GM18907 (cell line): Measurements from ENCODE around the gene KCNQ5.
A peak's percentile ranks its signal among the peaks of the same experiment; 100 is the strongest.

Experiments
- ATAC-seq: cut with Tn5 transposase; IDR thresholded peaks from one replicate; pipeline ENCODE4 v1.9.1; 2021; ENCODE audit warnings: mild to moderate bottlenecking, moderate library complexity; ENCODE audit not compliant: unreplicated experiment

Gene KCNQ5

GRCh38 chr6:72792692-72793091, 170.8 kb downstream of the KCNQ5 start:
- no peak for ATAC-seq

- no peak for ATAC-seq
These were observed 172.0 kb downstream of the KCNQ5 start for GRCh38 chr6:72793641-72794395.

- ATAC-seq: no peak
These were observed 176.3 kb downstream of the KCNQ5 start for GRCh38 chr6:72798196-72798595.

DNA sequence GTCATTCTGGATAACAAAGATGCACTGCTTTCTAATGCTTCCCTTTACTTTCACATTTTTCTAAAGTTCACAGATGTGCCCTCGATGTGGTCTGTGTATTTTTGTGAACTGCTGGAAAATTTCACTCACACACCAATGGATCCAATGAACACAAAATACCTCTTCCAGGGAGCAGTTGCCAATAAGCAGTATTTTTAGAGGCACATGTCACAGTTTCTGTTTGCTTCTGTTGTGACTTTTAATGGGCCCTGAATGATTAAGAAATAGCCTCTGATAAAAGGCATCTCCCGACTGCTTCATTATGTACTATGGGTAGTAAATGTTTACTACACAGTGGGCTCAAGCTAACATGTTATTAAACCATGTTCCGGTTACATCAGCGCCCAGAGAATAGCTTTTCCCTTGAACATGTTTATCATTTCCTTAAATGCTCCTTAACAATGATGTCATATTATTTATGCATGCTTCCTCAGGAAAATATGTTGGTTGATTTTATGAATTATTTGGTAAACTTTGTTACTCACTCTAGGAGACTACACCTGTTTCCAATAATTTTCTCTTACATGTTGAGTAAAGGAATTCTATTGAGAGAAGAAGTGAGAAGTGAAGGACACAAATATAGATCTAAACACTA, 188.0 kb downstream of the KCNQ5 start:
- no peak for ATAC-seq

DNA sequence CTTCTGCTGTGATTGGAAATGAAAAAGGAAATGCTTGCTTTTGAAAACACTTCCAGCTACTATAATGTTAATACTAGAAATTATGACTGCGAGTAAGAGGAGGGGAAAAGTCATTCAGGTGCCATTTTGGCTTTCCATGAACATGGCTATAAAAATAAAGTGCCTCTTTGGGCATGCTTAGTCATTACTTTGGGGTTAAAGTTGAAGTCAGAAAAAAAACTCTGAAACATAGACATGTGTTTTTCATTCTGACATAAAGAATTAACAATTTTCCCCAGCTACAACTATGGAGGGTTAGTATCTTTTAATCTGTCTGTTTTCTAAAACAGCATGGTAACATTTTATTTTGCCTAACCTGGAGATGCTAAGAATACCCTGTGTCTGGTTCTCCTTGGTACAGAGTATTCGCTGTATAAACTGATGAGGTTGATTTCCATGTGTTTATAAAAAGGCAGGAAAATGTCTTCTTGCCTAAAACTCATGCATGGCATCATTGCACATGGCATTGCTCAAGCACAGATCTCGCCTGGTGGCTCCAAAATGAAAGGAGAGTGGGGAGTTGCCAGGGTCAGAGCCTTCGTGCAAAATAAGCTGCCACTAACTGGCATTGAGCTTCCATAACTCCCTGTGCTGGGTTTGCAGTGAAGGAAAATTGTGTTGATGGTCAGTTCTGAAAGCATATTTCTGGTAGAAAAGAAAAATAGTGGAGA, 188.9 kb downstream of the KCNQ5 start:
- ATAC-seq: no peak

- ATAC-seq: no peak
These were observed 190.1 kb downstream of the KCNQ5 start for GRCh38 chr6:72811971-72812421.

DNA sequence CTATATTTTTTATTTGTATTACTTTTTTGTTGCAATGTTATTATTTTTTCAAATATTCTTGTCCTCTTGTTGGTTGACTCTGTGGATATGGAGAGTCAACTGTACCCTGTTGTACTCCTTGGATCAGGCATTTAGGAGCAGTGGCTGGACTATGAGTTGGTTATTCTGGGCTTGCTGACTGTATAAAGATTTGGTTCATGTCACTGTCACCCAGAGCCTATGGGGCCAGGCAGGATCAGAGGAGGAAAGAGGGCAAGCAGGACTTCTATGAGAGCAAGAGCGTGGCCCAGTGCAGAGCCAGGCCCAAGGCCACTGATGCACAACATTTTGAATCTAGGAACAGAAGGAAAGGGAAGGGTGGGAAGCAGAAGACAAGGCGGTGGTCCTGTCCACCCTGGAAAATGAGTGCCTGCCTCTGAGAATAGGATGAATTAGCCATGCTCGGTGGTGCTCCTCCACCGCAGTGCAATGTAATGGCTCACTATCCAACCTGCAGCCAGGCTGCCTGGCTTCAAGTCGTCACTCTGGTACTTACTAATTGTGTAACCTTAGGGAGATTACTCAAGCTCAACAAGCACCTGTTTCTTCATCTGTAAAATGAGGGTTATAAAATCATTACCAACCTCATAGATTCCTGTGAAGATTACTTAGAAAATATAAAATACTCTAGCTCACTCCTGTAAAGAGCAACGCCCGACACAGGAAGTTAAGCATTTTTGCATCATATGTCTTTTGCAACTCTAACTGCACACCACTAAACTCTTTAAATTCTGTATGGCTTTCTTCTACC, 192.1 kb downstream of the KCNQ5 start:
- ATAC-seq: no peak

DNA sequence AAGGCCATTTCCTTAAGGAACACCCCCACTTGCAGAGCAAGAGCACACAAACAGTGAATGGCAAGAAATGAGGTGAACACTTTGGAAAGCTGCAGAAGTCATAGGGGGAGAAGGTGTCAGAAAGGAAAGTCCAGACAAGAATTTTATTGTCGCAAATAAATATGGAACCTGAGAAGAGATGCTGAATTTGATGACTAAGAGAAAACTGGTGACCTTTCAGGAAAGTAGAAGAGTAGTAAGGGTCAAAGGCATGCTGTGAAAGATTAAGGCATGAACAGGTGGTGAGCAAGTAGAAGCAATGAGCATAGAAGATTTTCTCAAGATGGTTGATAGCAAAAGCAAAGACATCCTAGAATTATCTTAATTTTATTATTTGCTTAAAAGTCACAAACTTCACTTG, 194.2 kb downstream of the KCNQ5 start:
- no peak for ATAC-seq

DNA sequence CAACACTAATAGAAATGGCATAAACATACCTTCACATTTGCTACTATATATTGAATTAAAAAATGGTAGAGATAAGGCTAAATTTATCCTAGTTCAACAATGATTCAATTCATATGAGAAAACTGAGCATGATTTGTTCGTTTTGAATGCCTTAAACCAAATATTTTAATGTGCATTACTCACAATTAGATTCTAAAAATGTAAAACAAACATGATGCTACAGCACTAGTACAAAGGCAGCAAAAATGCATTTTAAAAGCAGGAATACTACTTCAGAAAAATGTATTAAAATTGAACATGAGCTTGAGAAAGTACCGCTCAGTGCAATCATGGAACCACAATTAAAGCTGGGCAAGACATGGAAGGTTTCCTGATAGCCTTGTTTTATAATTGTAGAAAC, 195.3 kb downstream of the KCNQ5 start:
- ATAC-seq: no peak

GRCh38 chr6:72819609-72820008, 197.7 kb downstream of the KCNQ5 start:
- ATAC-seq: no peak

DNA sequence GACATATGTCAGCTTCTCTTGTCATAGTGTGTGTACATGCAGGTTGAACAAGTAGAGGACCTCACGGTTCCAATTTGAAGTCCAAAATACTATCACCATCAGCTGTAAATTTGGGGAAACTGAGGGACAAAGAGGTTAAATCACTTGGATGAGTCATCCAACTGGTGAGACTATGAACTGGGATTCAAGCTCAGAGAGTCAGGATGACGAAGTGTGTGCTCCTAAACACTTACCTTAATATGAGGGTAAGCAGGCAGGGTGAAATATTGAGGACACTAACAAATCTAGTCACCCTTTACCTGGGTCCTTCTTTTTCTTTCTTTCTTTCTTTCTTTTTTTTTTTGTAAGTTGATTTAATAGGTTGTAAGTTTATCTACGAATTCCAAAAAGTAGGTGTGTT, 198.3 kb downstream of the KCNQ5 start:
- ATAC-seq: no peak

DNA sequence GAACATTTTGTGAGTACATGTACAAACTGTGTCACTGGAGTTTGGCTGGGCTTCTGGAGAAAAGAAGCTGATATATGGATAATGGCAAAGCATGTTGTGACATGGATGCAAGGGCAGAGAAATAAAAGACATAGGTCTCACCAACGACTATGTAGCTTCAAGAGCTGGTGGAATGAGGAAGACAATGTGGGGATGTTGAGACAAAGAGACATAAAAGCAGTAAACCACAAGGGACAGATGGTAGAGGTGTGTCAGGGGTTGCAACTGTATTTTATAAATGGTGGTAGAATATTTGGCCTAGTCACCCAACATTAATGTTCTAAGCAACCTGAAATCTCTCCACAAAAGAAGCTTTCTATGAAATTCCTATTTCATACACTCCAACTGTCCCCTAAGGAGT, 199.0 kb downstream of the KCNQ5 start:
- no peak for ATAC-seq

GRCh38 chr6:72822023-72822422, 200.2 kb downstream of the KCNQ5 start:
- no peak for ATAC-seq

- no peak for ATAC-seq
These were observed 200.8 kb downstream of the KCNQ5 start for GRCh38 chr6:72822691-72823090.

DNA sequence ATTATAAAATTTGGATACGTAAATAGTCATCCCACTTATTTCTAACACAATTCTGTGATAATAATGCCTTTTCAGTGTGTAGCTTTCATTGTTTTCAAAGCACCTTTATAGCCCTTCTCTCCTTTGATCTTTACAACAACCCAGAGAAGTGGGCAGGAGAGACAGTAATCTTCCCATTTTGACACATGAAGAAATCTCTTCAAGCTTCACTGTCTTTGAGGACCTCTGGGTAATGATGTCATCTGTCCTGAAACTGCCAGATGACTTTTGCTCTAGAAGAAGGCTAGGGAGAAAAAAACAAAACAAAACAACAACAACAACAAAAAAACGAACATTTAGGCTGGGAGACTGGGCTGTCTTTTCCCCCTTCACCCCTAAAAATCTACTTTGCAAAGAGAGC, 203.0 kb downstream of the KCNQ5 start:
- ATAC-seq: peak; percentile 71

DNA sequence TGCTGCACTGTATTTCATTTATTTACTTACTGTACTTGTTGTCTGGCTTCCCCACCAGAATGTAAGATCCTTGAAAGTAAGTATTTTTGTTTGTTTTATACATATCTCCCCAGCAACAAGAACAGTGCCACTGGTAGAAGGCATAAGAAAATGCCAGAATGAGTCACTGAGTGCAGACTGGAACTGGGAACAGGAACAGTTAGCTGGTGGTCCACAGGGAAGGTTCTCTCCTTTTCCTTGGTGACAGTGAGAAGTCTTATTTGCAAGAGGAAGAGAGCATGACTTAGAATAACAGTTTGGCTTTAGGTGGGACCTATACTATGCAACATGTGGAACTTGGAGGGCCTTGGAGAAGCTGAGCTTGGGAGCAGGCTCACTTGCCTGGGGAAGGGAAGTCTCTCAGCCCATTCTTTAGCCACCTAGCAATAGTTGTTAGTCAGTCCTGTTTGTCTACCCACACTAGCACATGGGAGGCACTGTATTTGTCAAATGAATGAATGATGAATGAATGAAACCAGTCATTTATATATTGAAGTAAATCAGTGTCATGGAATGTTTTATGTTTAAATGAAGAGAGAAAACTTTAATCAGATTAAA, 203.5 kb downstream of the KCNQ5 start:
- peak; percentile 45 for ATAC-seq

- ATAC-seq: no peak
These were observed 204.2 kb downstream of the KCNQ5 start for GRCh38 chr6:72826037-72826436.

- ATAC-seq: no peak
These were observed 205.0 kb downstream of the KCNQ5 start for GRCh38 chr6:72826744-72827438.

DNA sequence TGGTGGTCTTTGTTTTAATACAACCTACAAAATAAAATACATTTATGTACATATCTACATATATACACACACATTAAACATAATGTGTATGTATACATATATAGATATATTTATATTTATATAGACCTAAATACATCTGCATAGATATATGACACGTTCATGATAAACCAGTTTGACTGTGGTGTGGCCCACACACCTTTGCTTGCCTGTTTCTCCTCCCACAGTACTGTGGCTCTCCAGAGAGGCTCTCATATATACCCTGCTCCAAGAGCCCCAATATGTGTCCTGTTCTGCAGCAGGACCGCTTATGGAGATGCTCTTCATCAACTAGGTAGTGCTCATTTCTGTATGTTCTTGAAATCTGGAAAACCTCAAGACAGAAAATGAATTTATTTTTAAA, 207.0 kb downstream of the KCNQ5 start:
- ATAC-seq: no peak

- no peak for ATAC-seq
These were observed 210.4 kb downstream of the KCNQ5 start for GRCh38 chr6:72832271-72832670.
